HG02970 (cell line): ENCODE measurements around the gene ALDOB.

Source experiments
- ATAC-seq: cut with Tn5 transposase; IDR thresholded peaks from one replicate; pipeline ENCODE4 v1.9.1; 2021; ENCODE audit warnings: mild to moderate bottlenecking, moderate library complexity, moderate number of reproducible peaks; ENCODE audit not compliant: unreplicated experiment, low FRiP score

Gene ALDOB

GRCh38 chr9:101428909-101429308 is 6.7 kb downstream of the ALDOB start:
- no peak for ATAC-seq

GRCh38 chr9:101427957-101428655 is 7.5 kb downstream of the ALDOB start:
- ATAC-seq = no peak

GRCh38 chr9:101427358-101427757 is 8.2 kb downstream of the ALDOB start:
- ATAC-seq = no peak

DNA sequence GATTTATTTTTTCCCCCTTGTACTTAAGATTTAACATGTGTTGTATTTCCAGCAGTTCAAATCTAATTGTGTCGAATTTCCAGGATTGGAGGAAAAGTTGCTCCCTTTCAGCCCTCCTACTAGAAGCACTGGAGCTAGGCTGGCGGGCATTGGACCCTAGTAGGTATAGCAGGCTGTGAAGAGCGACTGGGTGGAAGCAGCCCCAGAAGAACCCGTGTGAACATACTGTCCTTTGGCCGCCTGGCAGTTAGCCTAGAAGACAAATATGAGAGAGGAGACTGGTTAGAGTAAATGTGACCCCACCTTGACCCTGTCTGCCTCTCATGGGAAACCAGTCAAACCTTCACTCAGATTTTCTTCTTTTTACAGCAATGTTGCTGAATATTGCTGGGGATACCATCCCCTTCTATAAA is 13.9 kb downstream of the ALDOB start:
- ATAC-seq = no peak

GRCh38 chr9:101419863-101420262 is 15.7 kb downstream of the ALDOB start:
- ATAC-seq = no peak

GRCh38 chr9:101418518-101419430 is 16.8 kb downstream of the ALDOB start:
- ATAC-seq = no peak

DNA sequence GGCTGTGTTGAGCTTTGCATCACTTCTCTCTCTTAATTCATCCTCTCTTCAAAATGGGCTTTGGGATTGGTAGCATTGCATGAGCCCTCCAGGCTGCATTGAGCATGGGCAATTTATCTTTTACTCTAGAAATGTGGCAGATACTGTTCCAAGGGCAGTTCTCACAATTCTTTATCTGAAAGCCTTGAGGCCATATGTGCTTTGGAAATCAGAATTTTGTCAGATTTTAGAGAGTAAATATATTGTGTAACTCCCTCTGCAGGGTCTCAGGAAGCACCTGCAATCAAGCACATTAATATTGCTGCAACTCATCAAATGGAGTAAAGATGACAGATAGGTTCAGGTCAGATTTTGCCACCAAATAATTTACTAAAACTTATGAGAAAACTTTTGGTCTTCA is 17.6 kb downstream of the ALDOB start:
- no peak for ATAC-seq

GRCh38 chr9:101417389-101417788 is 18.2 kb downstream of the ALDOB start:
- ATAC-seq = no peak

DNA sequence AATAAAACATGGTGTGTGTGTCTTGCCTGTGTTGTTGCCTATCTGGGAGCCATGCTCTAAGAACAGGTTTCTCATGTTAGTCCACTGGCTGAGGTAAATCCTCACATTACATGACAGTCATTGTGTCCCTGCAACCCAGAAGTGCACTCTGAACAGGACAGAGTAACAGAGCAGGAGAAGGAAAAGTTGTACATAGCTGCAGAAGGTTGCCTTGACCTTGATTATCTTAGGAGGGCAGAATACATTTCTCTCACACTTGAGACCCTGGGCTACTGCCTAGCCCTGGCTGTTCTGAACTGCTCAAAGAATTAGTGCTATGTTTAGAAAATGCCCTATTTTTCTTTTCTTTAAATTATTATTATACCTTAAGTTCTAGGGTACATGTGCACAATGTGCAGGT is 20.0 kb downstream of the ALDOB start:
- ATAC-seq = no peak

GRCh38 chr9:101414839-101415238 is 20.7 kb downstream of the ALDOB start:
- no peak for ATAC-seq

- no peak for ATAC-seq
Observed at GRCh38 chr9:101409079-101409477, 26.5 kb downstream of the ALDOB start.

- no peak for ATAC-seq
Observed at GRCh38 chr9:101408374-101409078, 27.0 kb downstream of the ALDOB start.

- ATAC-seq = no peak
Observed at GRCh38 chr9:101403516-101404285, 31.9 kb downstream of the ALDOB start.

GRCh38 chr9:101400120-101400519 is 35.5 kb downstream of the ALDOB start:
- no peak for ATAC-seq

DNA sequence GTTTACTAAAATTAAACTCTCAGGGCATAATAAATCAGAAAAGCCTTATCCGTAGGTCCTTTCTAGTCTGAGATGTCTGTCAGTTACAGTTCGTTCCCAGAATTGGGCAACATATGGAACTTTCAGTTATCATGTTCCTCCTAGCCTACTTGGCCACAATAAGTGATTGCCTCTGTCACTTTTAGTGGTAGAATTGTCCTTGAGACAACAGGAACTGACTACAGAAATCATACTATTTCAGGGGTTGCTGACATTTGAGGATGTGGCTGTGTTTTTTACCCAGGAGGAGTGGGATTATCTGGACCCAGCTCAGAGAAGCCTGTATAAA is 36.0 kb downstream of the ALDOB start:
- ATAC-seq = no peak

DNA sequence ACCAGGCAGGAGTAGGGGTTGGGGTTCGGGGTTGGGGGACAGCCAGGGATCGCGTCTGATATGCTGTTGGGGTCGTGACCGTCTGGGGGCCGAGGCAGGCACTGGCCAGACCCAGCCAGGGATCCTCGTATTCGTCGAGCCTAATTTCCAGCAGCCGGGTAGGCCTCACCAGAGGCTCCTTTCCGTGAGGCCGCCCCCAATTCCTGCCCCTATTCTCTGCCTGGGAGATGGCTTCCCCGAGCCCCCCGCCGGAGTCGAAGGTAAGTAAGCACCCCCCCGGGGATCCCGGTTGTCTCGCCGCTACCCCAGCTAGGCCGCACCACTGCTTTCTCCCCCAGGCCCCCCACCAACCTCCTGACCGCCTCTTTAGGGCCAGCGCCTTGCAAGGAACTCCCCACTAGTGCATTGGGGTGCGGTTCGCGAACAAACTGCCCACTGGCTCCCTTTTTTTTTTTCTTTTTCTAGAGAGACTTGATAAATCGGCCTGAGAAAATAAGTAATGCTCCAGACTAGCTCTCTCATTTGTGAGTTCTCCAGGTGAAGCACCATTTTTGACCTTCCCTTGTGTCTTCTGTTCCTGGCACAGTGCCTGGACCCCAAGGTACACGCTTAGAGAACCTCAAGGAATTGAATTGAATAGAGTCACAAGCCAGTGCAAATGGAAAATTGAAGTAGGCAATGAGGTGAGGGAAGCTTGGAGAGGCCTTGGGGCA is 36.5 kb downstream of the ALDOB start:
- ATAC-seq = no peak

DNA sequence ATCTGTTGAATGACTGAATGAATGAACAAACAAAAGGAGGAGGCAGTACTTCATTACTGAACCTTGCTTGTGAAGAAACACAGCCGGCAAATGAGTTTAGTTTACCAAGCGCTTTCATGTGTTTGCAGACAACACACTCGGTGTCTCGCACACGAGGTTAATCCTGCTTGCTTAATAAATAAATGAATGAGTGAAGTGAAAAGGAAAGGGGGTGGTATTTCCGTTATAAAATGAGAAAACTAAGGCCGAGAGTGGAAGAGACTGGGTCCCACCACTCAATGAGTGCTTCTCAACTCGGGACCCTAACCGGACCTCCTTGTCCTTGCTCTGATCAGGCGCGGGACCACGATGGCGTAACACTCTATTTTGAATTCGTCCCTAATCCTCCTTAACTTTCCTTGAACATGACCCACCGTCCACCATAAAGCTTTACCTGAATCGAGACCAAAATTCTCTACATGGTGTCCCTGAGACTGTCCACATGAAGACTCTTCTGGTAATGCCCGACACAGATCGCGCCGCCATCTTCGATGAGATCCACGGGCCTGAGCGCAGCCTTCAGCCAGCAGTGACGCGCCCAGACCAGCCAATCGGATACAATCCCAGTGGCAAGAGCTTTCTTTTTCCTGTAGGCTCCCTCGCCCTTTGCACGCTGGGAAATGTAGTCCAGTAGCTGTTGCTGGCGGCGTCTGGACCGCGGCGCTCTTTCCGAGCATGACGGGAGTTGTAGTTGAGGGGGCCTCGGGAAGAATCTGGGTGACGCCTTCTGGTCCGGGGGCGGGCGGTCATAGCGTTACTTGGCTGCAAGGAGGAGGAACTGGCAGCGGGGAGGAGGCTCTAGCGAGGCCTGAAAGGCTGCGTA is 37.3 kb downstream of the ALDOB start, which contains the start of the genes MRPL50 and ZNF189:
TSS of gene MRPL50 (minus strand) at position 551 of the 862 bp plus-strand sequence. CDS start at position 525, 26 bp downstream.
TSS of gene ZNF189 (plus strand) at position 784 of the 862 bp plus-strand sequence. CDS start 306 bp downstream, outside the sequence.
- ATAC-seq = peak; percentile 100

GRCh38 chr9:101397746-101398067 is 37.9 kb downstream of the ALDOB start:
- no peak for ATAC-seq

DNA sequence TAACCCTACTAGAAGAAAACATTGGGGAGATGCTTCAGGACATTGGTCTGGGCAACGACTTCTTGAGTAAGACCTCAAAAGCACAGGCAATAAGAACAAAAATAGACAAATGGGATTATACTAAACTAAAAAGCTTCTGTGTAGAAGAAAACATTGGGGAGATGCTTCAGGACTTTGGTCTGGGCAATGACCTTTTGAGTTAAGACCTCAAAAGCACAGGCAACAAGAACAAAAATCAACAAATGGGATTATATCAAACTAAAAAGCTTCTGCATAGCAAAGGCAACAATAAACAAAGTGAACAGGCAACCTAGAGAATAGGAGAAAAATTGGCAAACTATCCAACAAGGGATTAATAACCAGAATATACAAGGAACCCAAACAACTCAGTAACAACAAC is 40.9 kb downstream of the ALDOB start:
- no peak for ATAC-seq
